NCI-H69 (cell line): ENCODE results near the gene S100A5.
"Not testable (repeated sequence)": the region's sequence is repeated elsewhere in the genome, so short reads cannot be mapped to it uniquely, and the experiment has no call there.

Experiments
- DNase-seq: peaks from one replicate; lab custom pipeline; 2025; lab: John Stamatoyannopoulos, UW

The S100A5 gene

DNA sequence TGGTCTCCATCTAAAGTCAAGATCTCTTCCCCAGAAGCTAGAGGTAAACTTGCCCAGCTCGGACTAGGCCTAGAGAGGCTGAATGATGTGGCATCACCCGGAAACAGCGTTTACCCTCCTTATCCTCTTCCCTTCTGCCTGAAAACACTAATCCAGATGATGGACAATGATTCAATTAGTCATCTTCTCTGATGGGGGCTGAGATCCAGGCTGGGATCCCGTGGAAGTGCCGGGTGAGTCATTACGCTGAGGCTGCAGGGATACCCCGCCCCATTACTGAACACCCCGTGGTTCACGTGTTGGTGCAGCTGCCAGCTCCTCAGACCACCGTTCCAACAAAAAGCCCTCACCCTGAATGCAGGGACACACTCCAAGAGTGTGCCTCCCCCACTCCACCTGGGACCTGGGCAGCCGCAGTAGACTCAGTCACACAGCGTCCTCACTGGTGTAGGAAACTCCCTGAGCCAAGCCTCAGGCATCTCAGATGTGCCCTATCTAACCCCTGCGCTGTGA lies 7.0 kb downstream of the S100A5 start:
- DNase-seq = peak; percentile 88

DNA sequence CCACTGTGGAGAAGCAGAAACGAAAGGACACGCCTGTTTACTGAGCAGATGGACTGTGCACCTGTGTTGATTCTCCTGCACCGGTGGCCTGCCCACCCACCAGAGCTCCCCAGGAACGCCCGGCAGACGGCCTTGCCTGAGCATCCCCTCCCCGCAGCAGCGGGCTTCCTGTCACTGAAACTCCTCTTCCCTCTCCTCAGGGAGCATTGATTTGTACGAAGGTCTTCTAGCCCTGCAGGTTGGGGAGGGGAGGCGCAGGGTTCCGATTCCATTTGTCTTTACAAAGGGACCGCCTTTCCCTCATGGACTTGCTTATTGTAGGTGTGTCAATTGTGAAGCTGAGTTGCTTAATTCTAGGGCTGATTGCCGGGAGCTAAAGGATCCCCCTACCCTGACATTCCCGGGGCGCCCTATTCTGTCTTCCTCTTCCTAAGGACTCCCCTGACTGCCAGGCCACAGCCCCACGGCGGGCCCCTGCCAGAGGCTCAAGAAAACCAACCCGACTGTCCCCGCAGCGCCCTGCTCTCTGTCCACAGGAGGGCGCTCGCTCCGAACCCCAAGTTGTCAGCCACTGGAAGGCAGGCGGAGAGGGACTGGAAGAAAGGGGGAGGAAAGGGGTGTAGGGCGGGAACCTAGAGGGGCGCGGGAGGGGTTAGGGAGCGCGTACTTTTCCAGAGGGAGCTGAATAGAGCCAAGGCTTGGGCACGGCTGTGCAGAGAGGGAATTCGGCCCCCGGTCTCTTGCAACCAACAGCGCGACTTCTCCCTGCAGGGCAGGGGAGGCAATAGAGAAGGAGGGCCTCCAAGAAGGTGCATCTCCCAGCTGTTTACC lies 7.8 kb downstream of the S100A5 start:
- peak; percentile 99 for DNase-seq

DNA sequence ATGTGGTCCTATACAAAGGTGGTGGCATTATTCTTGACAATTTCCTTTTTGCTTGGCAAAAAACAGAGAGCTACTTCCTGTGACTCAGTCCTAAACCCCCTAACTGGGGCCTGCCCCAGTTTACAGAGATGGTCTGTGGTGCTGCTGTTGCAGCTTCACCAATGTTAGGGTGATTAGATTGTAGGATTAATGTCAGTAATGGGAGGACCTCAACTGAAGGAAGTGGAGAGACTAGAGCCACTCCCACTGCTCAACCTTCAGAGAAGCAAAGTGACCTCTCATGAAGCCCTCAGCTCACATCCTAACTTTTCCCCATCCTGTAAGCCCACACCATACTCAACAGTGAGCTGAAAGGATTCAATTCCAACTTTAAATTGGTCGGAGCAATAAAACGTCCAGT lies 8.6 kb downstream of the S100A5 start:
- DNase-seq = peak; percentile 80

DNA sequence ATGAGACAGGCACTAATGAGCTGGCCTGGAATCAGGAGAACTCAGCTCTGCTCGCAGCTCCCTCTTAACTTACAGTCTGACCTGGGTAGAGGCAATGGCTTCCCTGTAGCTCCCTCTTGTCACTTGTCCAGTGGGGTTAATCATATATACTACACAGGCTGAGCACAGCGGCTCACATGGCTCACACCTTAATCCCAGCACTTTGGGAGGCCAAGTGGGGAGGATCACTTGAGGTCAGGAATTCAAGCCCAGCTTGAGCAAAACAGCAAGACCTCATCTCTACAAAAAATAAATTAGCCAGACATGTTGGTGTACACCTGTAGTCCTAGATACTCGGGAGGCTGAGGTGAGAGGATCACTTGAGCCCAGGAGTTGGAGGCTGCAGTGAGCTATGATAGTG lies 9.1 kb downstream of the S100A5 start:
- DNase-seq = no peak

DNA sequence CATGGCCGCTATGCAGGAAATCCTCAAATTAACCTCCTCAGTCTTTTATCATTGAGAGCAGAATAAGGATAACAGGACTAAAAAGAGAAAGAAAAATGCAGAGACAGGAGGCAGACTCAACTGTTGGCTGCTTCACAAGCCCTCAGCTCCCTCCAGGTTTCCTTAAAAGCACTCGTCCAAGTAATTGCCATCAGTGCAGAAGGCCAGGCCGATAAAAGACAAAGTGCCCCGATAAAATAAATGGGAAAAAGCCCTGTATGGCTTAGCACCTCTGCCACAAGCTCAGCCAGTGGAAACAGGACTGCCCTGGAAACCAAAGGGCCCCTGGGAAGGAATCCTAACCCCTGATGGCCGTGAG lies 13.1 kb downstream of the S100A5 start:
- no peak for DNase-seq

- peak; percentile 57 for DNase-seq
Observed at GRCh38 chr1:153527023-153527682, 13.6 kb downstream of the S100A5 start.

DNA sequence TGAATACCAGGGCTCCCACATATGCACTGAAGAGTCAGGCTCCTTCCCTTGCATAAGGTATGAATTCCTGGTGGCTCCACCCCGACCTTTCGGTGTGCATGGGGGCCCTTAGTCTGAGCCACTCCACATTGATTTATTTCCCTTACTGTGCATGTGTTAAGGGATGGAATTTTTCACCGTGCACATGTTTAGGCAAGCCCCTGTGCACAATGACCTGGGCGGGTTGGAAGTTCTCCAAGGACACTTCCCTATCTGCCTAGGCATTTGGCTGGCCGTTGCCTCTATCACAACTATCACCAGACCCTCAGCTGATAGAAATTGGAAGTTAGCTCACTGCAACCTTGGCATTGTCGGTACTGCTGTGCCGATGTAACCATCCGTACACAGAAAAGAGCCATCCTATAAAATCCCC lies 14.6 kb downstream of the S100A5 start:
- DNase-seq = peak; percentile 95

- DNase-seq = peak; percentile 94
Observed at GRCh38 chr1:153525088-153525728, 15.5 kb downstream of the S100A5 start.

DNA sequence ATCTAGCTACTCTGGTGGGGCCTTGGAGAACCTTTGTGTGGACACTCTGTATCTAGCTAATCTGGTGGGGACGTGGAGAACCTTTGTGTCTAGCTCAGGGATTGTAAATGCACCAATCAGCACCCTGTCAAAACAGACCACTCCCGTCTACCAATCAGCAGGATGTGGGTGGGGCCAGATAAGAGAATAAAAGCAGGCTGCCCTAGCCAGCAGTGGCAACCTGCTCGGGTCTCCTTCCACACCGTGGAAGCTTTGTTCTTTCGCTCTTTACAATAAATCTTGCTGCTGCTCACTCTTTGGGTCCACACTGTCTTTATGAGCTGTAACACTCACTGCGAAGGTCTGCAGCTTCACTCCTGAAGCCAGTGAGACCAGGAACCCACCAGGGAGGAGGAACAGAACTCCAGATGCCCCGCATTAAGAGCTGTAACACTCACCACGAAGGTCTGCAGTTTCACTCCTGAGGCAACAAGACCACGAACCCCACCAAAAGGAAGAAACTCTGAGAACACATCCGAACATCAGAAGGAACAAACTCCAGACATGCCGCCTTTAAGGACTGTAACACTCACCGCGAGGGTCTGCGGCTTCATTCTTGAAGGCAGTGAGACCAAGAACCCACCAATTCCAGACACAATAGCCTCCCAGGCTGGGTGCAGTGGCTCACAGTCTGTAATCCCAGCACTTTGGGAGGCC lies 18.2 kb downstream of the S100A5 start:
- DNase-seq = not testable (repeated sequence)

- not testable (repeated sequence) for DNase-seq
Observed at GRCh38 chr1:153521808-153522207, 18.9 kb downstream of the S100A5 start.

DNA sequence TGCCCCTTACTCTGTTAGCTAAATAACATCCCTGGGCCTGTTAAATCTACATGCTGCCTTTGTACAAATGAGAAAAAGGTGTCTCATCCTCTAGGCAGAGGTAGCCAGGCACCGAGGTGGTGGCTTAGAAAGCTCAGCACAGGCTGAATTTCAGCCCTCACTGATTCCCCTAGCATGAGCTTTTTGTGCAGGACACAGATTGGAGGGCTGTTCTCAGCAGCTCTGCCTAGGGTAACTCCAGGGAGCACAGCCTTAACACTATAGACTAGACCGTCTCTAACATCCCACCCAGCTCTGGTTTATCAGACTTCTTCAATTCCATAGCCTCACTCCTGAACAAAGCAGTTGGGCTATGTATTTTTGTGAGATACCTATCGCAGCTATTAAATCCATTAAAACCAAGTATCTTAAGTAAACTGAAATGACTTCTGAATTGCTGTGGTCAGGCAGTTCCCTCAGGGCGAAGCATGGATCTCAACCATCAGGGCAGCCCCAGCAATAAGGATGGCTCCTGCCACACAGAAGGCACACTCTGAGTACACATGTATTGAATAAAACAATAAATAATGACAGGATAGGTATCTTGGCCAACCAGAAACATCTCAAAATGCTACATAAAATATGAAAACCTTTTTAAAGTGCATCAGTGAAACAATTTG lies 19.8 kb downstream of the S100A5 start:
- DNase-seq = peak; percentile 81

DNA sequence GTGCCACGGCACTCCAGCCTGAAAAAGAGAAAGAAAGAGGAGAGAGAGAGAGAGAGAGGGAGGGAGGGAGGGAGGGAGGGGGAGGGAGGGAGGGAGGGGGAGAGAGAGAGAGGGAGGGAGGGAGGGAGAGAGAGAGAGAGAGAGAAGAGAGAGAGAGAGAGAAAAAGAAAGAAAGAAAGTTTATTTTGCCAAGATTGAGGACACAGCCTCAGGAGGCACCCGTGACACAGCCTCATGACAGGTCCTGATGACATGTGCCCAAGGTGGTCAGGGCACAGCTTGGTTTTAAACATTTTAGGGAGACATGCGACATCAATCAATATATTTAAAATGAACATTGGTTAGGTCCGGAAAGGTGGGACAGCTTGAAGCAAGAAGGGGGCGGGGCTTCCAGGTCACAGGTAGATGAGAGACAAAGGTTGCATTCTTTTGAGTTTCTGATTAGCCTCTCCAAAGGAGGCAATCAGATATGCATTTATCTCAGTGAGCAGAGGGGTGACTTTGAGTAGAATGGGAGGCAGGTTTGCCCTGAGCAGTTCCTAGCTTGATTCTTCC lies 20.5 kb downstream of the S100A5 start:
- DNase-seq = peak; percentile 35

DNA sequence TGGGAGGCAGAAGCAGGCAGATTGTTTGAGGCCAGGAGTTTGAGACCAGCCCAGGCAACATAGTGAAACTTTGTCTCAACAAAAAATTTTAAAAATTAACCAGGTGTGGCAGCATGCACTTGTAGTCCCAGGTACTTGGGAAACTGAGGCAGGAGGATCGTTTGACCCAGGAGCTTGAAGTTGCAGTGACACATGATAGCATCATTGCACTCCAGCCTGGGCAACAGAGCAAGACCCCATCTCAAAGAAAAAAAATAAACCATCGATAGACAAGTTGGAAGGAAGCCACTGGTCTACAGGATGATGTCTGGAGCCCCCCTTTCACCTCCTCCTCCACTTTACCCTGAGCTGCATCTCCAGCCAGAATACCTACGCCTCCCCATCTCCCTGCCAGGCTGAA lies 21.5 kb downstream of the S100A5 start:
- no peak for DNase-seq

- peak; percentile 92 for DNase-seq
Observed at GRCh38 chr1:153515504-153516394, 25.0 kb downstream of the S100A5 start.

DNA sequence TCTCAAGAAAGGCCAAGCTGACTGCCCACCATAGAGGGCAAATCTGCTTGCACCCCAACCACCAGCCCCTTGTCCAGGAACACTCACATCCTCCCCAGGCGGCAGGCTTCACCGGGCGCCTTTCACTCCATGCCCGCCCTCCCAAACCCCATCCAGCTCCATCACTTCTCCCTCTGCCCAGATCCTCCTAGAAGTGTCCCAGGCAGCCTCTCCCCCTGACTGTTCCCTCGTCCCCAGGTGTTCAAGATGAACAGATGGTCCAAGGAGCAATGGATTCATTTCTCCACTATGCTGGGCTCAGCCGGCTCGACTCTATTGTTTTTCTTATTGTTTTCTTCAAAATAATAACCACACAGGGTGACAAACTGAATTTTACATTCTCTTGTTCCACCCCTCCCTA lies 27.1 kb downstream of the S100A5 start:
- peak; percentile 49 for DNase-seq

DNA sequence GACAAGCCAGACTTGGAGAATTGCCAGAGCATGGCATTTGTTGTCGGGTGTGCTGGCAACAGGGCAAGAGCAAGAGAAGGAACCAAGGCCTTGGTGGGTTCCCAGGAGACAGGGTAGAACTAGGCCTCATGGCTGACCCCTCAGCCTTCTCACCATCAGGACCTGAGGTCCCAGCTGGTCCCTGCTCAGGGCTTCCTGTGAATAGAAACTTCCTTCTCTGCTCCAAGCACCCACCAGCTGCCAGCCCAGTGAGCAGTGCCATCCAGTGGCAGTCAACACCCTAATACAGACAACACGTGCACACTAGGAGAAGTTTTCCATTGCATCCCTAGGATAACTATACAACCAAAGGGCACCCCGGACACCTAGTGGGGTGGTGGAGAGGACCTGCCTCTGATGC lies 27.7 kb downstream of the S100A5 start:
- peak; percentile 80 for DNase-seq

DNA sequence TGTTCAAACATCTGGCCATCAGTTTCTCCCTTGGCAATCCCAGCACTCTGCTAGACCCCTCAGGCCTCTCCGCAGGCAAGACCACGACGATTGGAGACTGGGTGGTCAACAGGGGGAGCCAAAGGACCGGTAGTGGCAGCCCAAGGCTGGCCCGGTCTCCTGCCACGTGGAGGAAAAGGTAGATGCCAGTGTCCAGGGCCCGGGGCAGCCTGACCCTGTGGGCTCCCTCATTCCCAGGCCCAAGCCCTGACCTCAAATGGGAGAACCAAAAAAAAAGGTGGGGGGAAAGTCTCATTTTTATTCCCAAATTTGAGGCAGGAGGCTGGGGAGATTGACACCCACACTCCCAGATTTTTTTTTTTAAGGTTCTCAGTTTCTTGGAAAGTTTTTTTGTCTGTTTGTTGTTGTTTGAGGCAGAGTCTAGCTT lies 29.7 kb downstream of the S100A5 start:
- DNase-seq = peak; percentile 91

GRCh38 chr1:153509729-153510354 lies 30.9 kb downstream of the S100A5 start:
- peak; percentile 62 for DNase-seq

DNA sequence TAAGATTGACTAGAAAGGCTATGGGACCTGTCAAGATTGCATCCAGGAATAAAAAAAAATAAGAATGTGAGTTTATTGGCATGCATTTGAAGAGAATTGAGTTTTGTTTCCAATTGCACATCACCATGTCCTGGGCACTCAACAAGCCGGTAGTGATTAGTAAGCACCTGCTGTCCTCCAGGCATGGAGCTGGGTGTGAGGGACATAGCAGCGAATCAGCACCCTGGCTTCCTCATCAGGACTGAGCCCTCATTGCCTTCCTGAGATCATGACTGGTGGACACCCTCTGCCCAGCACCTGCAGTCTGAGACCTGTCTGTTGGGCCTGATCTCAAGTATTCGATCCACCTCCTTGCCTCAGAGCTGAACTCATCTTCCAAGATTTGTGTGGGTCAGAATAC lies 31.7 kb downstream of the S100A5 start:
- DNase-seq = no peak
